ENCODE results near the gene RALGDS.

Gene RALGDS

GRCh38 chr9:133118568-133118967, 2.5 kb downstream of the RALGDS start:
- TF ChIP-seq ZNF8 (CRISPR knock-in tag; IDR thresholded peaks at IDR 0.05) (no peak), ZFP30 (CRISPR knock-in tag; IDR thresholded peaks at IDR 0.05) (no peak), RARB (CRISPR knock-in tag; IDR thresholded peaks at IDR 0.05) (no peak), CSDC2 (CRISPR knock-in tag; IDR thresholded peaks at IDR 0.05) (no peak), TCF4 (CRISPR knock-in tag; IDR thresholded peaks at IDR 0.05; ENCODE audit: borderline replicate concordance) (no peak)
- ATAC-seq: no peak

GRCh38 chr9:133118179-133118520, 2.9 kb downstream of the RALGDS start:
- TF ChIP-seq OSR1 (CRISPR knock-in tag; IDR thresholded peaks at IDR 0.05): no peak
- TF ChIP-seq POU6F1 (CRISPR knock-in tag; IDR thresholded peaks at IDR 0.05; ENCODE audit: borderline replicate concordance, low read depth): no peak
- no peak for TF ChIP-seq CSDC2 (CRISPR knock-in tag; IDR thresholded peaks at IDR 0.05)
- TF ChIP-seq ESRRG (CRISPR knock-in tag; IDR thresholded peaks at IDR 0.05): no peak
- no peak for TF ChIP-seq ZFP3 (CRISPR knock-in tag; IDR thresholded peaks at IDR 0.05)
- ATAC-seq: no peak

- TF ChIP-seq SNAI2 (CRISPR knock-in tag; IDR thresholded peaks at IDR 0.05): no peak
- no peak for TF ChIP-seq ZNF565 (CRISPR knock-in tag; conservative IDR thresholded peaks at IDR 0.05; ENCODE audit: low read depth)
- no peak for TF ChIP-seq POU6F1 (CRISPR knock-in tag; IDR thresholded peaks at IDR 0.05; ENCODE audit: borderline replicate concordance, low read depth)
- TF ChIP-seq TOX (CRISPR knock-in tag; IDR thresholded peaks at IDR 0.05; ENCODE audit: borderline replicate concordance): no peak
- TF ChIP-seq PATZ1 (CRISPR knock-in tag; IDR thresholded peaks at IDR 0.05; ENCODE audit: borderline replicate concordance): no peak
- TF ChIP-seq RARB (CRISPR knock-in tag; IDR thresholded peaks at IDR 0.05): no peak
- TF ChIP-seq ISL1 (CRISPR knock-in tag; IDR thresholded peaks at IDR 0.05): no peak
- TF ChIP-seq BACH2 (CRISPR knock-in tag; IDR thresholded peaks at IDR 0.05; ENCODE audit: borderline replicate concordance): no peak
- TF ChIP-seq OSR1 (CRISPR knock-in tag; IDR thresholded peaks at IDR 0.05): no peak
- no peak for TF ChIP-seq CSRNP3 (CRISPR knock-in tag; IDR thresholded peaks at IDR 0.05)
- no peak for TF ChIP-seq ZC3H10 (CRISPR knock-in tag; IDR thresholded peaks at IDR 0.05)
- no peak for TF ChIP-seq ESRRG (CRISPR knock-in tag; IDR thresholded peaks at IDR 0.05)
- no peak for TF ChIP-seq GLIS3 (CRISPR knock-in tag; IDR thresholded peaks at IDR 0.05)
- peak; percentile 3; the same call in 1 of the 3 replicates for ATAC-seq
Observed at GRCh38 chr9:133117271-133118178, 3.5 kb downstream of the RALGDS start.

GRCh38 chr9:133116346-133117231, 4.5 kb downstream of the RALGDS start:
- no peak for TF ChIP-seq SNAI2 (CRISPR knock-in tag; IDR thresholded peaks at IDR 0.05)
- no peak for TF ChIP-seq CREB5 (CRISPR knock-in tag; IDR thresholded peaks at IDR 0.05; ENCODE audit: low read depth)
- no peak for TF ChIP-seq GLIS3 (CRISPR knock-in tag; IDR thresholded peaks at IDR 0.05)
- no peak for TF ChIP-seq CSDC2 (CRISPR knock-in tag; IDR thresholded peaks at IDR 0.05)
- TF ChIP-seq ZFP3 (CRISPR knock-in tag; IDR thresholded peaks at IDR 0.05): no peak
- TF ChIP-seq RARB (CRISPR knock-in tag; IDR thresholded peaks at IDR 0.05): no peak
- no peak for ATAC-seq
